Left kidney (tissue), 2 donors: ENCODE data around the gene THAP10. TPM values are rescaled to one million over a fixed set of nuclear protein-coding genes. Genes with fewer than 3 reads are reported as not detected.

Experiments
- DNase-seq: peaks from one replicate; pipeline ENCODE4 v3.0.0-alpha.2; 2013
- polyA plus RNA-seq: library from polyadenylated mRNA; unstranded; fragments of 120-200 nt; gene quantifications from one replicate; pipeline ENCODE4 v1.2.1, GENCODE V29; 2013; ENCODE audit not compliant: insufficient read length

THAP10 gene
- polyA plus RNA-seq, 1 donor, result 8.1 TPM

- peak; percentile 43 for DNase-seq
Observed at GRCh38 chr15:70853973-70854665, 38.1 kb downstream of the THAP10 start, which contains the start of gene LARP6. LARP6 (minus strand) TSS chr15:70854157; CDS start chr15:70854088, 69 bp downstream.

- peak; percentile 48 for DNase-seq
Observed at GRCh38 chr15:70853318-70853972, 38.8 kb downstream of the THAP10 start.

GRCh38 chr15:70852501-70853317 lies 39.5 kb downstream of the THAP10 start:
- DNase-seq, result no peak

- DNase-seq, result no peak
Observed at GRCh38 chr15:70851889-70852288, 40.3 kb downstream of the THAP10 start.

- no peak for DNase-seq
Observed at GRCh38 chr15:70845602-70846360, 46.5 kb downstream of the THAP10 start.

- DNase-seq, result no peak
Observed at GRCh38 chr15:70837476-70837875, 54.8 kb downstream of the THAP10 start.

- DNase-seq, result no peak
Observed at GRCh38 chr15:70835841-70836240, 56.4 kb downstream of the THAP10 start.

- DNase-seq, result no peak
Observed at GRCh38 chr15:70835415-70835814, 56.8 kb downstream of the THAP10 start.

- DNase-seq, result no peak
Observed at GRCh38 chr15:70834999-70835398, 57.2 kb downstream of the THAP10 start.

GRCh38 chr15:70833861-70834765 lies 58.1 kb downstream of the THAP10 start:
- DNase-seq, result no peak

GRCh38 chr15:70833422-70833821 lies 58.8 kb downstream of the THAP10 start:
- no peak for DNase-seq

GRCh38 chr15:70832176-70832575 lies 60.1 kb downstream of the THAP10 start:
- no peak for DNase-seq

Other genes with a start within 250 kb of the THAP10 start
- gene UACA, start 128.9 kb downstream of the THAP10 start, polyA plus RNA-seq, result 120 TPM
- gene LARP6, start 38.3 kb downstream of the THAP10 start, polyA plus RNA-seq, result 15.5 TPM
- 20.9 TPM for gene LRRC49, start 393 bp upstream of the THAP10 start, polyA plus RNA-seq
- 30.2 TPM for gene THSD4, start 223.0 kb upstream of the THAP10 start, polyA plus RNA-seq